Umbilical cord (tissue), 2 donors: ENCODE data around the gene LPCAT3. TPM values are rescaled to one million over a fixed set of nuclear protein-coding genes. Genes with fewer than 3 reads are reported as not detected.

Experiments
- DNase-seq: peaks from one replicate; pipeline ENCODE4 v3.0.0-alpha.2; 2015; ENCODE audit warnings: low spot score
- total RNA-seq: library from RNA; depleted of rRNA; stranded (reverse); fragments of >200 nt; gene quantifications from one replicate; pipeline ENCODE4 v1.2.3, GENCODE V29; 2014; ENCODE audit warnings: low replicate concordance; ENCODE audit not compliant: insufficient read depth

The LPCAT3 gene
- total RNA-seq, 1 donor from 2014 or later, result 4.8 TPM

DNA sequence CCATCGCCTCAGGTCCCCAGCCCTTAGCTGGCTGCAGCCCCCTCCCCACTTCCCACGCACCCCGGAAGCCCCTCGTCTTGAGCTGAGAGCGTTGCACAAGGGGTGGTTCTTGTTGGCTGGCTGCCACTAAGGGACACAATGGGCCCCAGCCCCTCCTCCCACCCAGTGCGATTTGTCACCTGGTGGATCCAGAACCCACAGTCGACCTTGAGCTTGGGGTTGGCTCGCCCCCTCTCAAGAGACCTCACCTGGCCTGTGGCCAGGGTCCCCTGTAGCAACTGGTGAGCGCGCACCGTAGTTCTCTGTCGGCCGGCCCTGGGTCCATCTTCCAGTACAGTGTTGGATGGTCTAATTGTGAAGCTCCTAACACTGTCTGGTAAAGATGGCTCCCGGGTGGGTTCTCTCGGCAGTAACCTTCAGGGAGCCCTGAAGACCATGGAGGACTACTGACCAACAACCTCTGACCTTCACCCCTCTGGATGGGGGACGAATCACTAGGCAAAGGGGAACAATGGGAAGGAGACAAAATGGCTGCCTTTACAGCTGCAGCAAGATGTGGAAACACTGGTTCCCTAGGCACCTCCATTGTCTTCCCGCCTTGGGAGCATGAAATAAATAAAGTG lies 54.4 kb downstream of the LPCAT3 start:
- no peak for DNase-seq

DNA sequence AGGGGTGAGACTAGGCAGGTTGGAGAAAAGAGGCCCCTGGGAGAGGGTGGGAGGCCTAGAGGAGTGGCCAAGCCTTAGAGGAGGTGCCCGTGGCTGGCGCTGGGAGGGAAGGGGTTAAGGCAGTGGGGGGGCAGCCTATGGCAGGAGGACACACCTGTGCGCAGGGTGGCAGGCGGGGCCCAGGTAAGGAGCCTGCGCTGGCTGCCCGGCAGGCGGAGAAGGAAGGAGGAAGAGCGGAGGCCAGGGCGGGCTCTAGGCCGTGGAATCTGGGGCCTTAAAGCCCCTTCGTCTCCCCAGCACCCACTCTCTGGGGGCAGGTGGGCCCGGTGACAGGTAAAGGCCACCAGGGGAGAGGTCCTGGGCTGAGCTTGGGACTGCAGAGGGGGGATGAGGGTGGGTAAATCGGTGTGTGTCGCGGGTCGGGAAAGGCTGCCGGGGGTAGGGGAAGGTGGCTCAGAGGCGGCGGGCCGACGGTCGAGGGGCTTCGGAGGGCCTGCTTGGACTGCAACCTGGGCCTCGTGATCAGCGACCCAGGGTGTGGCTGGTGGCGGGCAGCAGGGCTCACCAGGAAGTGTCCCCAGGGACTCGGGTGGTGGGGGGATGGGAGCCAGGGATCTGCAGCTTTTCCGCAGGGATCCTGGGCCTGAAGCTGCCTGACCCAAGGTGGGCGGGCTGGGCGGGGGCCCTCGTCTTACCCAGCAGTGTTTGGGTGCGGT lies 55.1 kb downstream of the LPCAT3 start:
- DNase-seq, result peak; percentile 73

DNA sequence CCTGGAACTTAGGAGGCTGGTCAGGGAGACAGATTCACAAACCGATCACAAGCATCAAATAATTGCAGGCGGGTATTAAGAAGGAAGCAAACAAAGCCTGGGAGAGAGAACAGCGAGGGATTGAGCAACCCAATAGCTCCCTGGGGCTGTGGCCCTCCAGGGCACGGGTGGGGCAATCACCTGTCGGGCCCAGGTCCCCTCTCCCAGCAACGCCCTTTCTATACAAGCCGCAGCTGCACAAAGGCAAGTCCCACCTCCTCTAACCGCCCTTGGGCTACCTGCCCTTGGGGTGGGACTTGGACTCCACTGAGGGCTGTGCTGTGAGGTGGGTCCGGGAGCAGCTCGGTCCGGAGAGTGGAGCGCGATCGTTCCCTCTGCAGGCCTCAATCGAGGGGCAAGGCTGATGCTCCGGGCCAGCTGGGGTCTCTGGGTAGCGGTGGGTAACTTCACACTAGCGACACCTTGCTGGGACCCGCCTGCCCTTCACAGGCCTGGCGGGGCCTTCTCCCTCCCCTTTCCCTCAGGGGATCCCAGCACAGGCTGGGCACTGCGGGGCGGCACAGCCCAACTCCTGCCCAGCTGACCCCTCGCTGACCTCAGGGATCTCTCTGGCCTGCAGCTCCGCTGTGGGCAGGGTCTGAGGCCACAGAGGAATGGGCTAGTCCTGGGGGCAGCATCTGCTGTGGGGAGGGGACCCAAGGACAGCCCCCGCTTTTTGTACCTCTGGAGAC lies 55.8 kb downstream of the LPCAT3 start:
- no peak for DNase-seq

DNA sequence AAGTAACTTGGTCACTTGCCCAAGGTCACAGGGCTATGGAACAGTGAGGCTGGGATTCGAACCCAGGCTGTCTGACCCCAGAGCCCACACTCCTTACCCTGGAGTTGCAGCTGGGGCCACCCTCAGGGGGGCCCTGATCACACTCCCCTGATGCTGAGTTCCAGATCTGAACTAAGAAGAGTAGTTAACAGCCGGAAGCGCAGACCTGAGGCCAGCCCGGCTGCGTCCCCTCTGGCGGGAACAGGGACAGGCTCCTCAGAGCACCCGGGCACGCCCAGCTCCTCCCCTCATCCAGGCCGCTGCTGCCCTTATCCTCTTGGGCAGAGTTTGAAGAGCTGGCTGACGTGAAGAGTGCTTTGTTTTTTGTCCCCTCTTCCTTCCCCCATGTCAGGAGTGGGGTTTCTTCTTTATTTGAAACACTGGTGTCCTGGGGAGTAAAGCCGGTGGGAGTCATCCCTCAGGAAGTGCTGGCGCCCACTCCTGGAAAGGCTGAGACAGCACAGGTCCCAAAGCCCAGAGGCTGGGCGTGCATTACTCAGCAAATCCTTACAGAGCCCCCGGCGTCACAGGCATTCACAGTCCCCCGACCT lies 56.5 kb downstream of the LPCAT3 start:
- peak; percentile 72 for DNase-seq

DNA sequence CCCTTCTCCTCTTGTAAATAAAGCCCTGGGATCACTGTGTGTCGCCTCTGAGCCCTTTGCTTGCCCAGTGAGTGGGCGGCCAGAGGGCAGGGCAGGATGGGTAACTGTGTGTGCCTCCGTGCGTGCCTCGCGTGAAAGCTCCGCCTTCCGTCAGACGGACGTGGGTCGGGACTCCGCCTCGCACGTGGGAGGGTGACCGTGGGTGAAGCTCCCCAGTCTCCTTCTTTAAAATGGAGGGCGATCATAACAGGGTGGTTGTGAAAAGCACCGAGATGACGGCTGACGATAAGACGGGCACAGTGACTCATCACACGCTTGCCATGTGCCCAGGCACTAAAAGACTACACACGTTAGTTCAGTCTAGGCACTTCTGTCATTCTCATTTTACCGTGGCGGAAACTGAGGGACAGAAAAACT lies 57.0 kb downstream of the LPCAT3 start:
- DNase-seq, result no peak

DNA sequence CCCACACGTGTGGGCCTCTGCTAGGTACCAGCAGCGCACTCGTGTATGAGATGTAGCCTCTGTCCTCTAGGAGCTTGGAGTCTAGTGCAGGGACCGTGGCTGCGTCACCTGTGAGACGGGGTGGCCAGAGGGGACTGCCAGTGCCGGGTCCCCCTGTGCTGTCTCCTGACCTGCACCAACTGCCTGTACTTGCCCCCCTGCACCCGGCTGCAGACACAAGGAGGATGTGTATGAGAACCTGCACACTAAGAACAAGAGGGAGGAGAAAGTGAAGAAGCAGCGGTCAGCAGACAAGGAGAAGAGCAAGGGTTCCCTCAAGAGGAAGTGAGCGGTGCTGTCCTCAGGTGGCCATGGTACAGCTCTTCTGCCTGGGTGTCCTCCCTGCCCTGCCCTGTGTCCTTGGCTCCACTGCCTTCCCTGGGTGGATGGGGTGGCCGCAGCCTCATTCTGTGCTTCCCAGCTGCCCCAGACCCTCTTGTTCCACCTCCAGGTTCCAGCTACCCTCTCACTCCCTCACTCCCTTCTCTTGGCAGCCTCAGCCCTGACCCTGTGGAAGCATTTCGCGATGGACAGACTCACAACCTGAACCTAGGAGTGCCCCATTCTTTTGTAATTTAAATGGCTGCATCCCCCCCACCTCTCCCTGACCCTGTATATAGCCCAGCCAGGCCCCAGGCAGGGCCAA lies 57.5 kb downstream of the LPCAT3 start:
- peak; percentile 47 for DNase-seq

DNA sequence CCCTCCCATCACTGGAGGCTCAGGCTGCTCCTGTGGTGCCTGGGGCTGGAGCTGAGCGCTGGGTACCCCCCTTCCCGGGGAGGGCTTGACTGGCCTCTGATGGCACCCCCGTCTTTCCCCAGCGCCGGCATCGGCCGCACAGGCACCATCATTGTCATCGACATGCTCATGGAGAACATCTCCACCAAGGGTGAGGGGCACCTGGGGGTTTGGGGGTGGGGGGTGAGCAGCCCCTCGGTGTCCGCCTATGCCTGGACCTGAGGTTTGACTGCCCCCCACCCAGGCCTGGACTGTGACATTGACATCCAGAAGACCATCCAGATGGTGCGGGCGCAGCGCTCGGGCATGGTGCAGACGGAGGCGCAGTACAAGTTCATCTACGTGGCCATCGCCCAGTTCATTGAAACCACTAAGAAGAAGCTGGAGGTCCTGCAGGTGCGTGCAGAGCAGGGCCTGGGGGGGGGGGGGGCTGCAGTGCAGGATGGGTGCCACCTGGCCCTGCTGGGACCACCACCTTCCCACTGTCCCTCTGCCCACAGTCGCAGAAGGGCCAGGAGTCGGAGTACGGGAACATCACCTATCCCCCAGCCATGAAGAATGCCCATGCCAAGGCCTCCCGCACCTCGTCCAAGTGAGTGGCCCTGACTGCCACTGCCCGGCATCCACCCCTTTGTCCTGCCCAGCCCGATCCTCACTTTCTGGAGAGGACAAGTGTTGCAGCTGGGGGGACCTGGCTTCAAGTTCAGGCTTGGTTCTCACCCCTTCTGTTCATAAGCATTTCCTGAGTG lies 58.3 kb downstream of the LPCAT3 start:
- DNase-seq, result no peak

DNA sequence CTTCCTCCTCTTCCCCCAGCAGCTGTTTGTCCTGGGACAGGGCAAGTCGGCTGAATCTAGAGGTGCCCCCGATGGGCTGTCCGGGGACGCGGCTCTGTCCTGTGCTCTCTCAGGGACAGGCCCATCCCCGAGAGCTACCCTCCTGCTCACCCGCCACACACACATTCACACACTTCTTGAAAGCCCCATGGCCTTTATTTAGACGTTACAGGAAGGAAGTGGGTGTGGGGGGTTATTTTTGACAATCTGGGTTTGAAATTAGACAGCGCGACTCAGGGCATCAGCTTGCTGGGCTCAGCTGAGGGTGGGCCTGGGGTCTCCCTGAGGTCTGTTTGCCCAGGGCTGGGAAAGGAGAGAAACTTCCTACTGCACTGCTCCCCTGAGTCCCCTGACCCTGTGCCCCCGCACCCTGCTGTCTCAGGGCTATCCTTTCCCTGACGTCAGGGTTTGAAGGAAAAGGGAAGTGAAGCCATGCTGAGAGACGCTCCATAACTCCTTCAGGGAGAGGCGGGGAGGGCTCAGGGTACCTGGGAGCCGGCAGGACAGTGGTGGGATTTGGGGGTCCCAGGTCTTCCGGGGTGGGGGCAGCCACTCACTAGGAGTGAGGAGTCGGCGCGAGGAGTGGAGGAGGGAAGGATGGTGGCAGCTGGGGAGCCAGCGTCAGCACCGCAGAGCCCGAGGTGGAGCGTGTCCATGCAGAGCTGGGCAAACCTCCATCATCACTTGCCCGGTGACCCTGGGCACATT lies 59.0 kb downstream of the LPCAT3 start:
- DNase-seq, result peak; percentile 40

DNA sequence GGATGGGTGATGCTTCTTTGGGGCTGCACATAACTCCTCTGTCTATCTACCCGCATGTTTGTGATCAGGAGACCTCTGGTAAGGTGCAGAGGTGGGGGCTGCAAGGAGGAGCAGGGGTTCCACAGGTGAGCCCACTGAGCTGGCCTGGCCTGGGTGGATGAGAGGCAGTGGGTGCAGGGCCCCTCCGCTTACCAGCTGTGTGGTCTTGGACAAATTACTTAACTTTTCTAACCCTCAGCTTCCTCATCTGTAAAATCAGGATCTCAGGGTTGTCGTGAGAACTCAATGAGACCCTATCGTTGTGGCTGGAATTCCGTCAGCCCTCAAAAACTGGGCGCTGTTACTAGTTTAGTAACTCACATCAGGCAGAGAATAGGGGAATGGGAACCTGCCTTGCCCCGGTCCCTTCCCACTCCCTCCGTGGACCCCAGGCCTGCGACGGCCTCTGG lies 59.6 kb downstream of the LPCAT3 start:
- DNase-seq, result no peak

DNA sequence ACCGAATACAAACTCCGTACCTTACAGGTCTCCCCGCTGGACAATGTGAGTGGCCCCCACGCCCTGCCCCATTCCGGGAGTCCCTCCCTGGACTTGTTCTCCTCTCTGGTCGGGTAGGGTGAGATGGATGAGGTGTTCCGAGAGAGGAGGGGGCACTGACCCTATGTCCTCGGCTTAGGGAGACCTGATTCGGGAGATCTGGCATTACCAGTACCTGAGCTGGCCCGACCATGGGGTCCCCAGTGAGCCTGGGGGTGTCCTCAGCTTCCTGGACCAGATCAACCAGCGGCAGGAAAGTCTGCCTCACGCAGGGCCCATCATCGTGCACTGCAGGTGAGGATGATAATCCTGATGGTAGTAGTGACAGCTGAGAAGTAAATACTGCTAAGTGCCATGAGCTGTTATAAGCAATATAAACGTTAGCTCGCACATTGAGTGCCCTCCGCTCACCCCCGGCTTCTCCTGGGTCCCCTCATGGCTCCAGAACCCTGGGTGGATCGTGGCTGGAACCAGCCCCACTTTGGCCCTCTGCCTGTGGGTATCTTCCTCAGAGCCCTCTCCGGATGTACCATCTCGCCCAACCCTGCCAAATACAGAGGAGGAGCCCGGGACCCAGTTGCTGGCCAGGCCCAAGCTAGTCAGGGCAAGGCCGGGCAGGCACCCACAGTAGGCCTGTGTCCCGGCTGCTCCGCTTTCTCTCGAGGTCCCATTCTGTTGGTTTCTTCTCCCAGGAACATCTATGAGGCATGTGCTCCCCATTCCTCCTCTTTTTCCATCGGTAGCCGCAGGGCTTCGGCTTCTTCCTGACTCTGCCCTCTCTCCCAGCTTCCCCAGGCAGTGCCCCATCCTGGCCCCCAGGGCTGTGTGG lies 60.3 kb downstream of the LPCAT3 start:
- DNase-seq, result no peak

DNA sequence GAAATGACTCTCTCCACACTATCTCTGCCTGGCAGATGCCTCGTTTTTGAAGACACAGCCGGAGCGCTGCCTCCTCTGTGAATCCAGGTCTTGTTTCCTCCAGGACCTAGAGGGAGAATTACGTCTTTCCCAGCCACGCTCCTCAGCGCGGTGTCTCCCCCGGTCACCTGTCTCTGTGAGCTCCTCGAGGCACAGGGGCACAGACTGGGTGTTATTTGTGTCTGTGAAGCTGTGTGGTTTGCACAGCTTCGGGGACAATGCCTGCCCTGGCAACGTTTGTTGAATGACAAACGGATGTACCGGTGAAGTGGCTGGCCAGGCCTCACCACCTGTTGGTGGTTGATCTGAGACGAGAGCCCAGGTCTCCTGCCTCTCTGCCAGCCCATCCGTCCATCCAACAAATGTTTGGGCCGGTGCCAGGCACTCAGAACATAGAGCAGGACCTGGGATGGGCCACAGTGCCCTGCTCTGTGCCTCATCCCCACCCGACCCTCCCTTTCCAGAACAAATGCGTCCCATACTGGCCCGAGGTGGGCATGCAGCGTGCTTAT lies 61.0 kb downstream of the LPCAT3 start:
- DNase-seq, result no peak

DNA sequence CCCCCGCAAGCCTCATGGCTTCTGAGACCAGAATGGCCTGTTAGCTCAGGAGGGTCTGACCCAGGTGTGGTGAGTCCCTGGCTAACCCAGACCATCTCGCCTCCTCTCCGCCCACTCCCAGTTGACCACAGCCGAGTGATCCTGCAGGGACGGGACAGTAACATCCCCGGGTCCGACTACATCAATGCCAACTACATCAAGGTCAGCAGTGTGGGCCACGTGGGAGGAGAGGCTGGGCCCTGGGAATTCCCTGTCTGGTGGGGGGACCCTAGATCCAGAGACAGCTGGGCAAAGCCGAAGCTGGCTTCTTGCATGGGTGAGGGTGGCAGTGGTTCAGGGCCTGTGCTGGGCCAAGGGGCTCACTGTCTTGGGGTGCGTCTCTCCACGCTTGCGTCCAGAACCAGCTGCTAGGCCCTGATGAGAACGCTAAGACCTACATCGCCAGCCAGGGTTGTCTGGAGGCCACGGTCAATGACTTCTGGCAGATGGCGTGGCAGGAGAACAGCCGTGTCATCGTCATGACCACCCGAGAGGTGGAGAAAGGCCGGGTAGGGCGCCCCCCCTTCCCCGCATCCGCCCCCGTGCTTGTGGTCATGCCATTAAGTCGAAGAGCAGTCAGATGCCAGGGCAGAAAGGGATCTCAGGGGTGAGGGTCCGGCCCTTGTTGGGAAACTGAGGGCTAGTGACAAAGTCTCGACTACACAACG lies 62.1 kb downstream of the LPCAT3 start:
- DNase-seq, result no peak

DNA sequence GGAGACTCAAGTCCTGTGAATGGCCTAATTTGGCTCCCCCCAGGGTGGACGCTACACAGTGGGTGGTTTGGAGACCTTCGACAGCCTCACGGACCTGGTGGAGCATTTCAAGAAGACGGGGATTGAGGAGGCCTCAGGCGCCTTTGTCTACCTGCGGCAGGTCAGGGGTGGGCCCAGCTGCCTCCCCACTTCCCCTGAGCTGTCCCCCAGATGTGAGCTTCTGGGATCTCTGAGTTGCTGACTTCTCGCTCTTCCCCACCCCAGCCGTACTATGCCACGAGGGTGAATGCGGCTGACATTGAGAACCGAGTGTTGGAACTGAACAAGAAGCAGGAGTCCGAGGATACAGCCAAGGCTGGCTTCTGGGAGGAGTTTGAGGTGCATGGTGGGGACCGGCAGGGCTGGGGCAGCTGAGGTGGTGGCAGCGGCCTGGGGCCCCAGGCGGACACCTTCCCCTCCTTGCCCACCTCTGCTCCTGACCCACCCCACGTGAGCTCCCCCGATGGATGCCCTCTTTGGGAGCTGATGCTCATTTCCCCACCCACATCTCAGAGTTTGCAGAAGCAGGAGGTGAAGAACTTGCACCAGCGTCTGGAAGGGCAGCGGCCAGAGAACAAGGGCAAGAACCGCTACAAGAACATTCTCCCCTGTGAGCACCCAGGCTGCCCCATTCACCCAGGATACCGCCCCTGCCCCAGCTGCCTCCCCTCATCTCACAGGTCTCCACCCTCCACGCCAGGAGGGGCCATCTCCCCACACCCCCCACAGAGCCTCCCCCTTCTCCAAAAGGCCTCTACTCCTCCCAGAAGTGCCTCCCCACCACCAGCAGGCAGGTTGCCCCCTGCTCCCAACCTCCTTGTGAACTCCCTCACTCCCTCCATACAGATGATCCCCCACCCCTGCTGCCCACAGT lies 62.9 kb downstream of the LPCAT3 start:
- DNase-seq, result no peak

DNA sequence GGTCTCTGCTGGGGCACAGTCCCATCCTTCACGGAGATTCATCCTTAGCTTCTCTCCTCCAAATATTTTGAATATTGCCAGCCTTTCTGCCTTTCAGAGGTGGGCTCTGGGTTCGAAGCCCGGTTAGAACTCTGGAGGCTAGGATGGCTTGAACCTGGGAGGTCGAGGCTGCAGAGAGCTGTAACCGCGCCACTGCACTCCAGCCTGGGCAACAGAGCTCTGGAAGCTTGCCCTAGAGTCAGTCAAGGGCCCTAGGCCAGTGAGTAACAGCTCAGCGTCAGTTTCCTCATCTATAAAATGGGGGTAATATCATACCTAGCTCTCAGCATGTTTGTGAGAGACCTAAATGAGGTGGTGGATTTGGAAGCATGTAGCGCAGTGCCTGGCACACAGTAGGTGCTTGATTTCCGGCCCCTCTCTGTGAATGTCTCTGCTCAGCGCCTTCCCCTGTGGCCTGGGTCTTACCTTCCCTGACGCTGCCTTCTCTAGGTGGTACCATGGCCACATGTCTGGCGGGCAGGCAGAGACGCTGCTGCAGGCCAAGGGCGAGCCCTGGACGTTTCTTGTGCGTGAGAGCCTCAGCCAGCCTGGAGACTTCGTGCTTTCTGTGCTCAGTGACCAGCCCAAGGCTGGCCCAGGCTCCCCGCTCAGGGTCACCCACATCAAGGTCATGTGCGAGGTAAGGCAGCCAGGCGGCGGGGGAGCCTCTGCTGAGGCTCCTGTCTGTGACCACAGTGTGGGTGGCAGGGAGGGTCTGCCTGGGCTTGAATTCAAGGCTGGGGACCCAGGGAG lies 63.8 kb downstream of the LPCAT3 start:
- no peak for DNase-seq

DNA sequence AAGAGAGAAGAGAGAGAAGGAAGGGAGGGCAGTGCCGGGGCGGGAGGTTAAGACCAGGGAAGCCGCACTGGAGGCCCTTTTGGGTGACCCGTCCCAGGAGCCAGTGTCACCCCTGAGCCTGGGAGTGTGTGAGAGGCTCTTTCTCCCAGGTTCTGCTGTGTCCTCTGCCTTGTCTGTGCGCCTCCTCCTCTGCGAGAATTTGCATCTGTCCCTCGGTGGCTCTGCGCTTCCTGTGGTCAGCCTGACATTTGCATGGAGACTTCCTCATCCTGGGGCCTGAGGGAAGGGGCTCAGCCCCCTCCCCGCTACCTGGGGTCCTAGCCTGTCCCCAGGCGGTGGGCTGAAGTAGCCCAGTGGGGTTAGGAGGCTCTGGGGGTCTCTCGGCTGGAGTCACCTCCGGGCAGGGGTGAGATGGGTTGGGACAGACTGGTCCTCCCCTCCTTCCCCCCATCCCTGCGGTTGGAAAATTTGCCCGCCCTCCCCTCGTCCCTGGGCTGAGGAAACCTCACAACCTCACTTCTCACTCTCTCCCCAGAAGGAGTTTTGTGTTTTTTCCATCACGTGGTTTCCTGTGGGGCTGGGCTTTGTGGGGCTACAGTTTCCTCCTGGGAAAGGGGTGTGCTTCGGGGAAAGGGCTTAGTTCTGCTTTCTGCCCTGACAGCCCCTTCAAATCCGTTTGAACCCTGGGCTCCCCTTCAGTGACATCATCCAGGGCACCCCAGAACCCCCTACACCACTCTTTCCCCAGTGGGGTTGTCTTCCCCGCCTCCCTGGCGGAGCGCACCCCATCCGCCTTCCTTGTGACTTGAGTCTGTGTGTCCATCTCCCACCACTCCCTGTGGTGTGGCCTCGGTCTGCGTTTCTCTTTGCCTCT lies 64.6 kb downstream of the LPCAT3 start:
- peak; percentile 84 for DNase-seq
